Right cardiac atrium (tissue), 5 donors: ENCODE measurements around the gene EPHX1. TPM values are rescaled to one million over a fixed set of nuclear protein-coding genes. Genes with fewer than 3 reads are reported as not detected.
A peak's percentile ranks its signal among the peaks of the same experiment; 100 is the strongest.
"Not testable (repeated sequence)": the region's sequence is repeated elsewhere in the genome, so short reads cannot be mapped to it uniquely, and the experiment has no call there.

Experiments
- ATAC-seq, 2 donors: fragments of 200-7000 bp; cut with Tn5 transposase; one replicate each; pipeline versions ENCODE4 v1.8.0 to v1.9.1; 2020; ENCODE audit warnings: moderate library complexity in 2 of 2, mild to moderate bottlenecking in 1 of 2
- DNase-seq, 3 donors: peaks; one replicate each; pipeline ENCODE4 v3.0.0-alpha.2; 2020
- H3K27ac ChIP-seq: one replicate; pipeline ENCODE4 v1.5.1; 2013; ENCODE audit warnings: mild to moderate bottlenecking, low read length, control low read depth, moderate library complexity
- H3K27me3 ChIP-seq: one replicate; pipeline ENCODE4 v1.6.1; 2013; ENCODE audit not compliant: control insufficient read depth, insufficient read depth
- H3K4me1 ChIP-seq: one replicate; pipeline ENCODE4 v1.6.1; 2013; ENCODE audit warnings: low read length; ENCODE audit not compliant: control insufficient read depth, insufficient read depth
- H3K4me3 ChIP-seq: one replicate; pipeline ENCODE4 v1.5.1; 2013; ENCODE audit warnings: low read length, control low read depth
- H3K9me3 ChIP-seq: one replicate; pipeline ENCODE4 v1.6.1; 2013; ENCODE audit warnings: low read length; ENCODE audit not compliant: control insufficient read depth
- WGBS: extraction: QIAGEN DNeasy Blood & Tissue Kit; methylation state at CpG from one replicate; pipeline ENCODE4 v1.1.7; 2013; 5-methylcytosine and 5-hydroxymethylcytosine counted together
- intact Hi-C, 4 donors: fragments of 100-400 bp; cut with DNase I; formaldehyde crosslinking; loops; one replicate each; pipeline versions ENCODE4 v1.11.0 to v1.14.0; 2022 to 2023
- polyA plus RNA-seq: library from polyadenylated mRNA; stranded (reverse); fragments of 200-250 nt; gene quantifications from one replicate; pipeline ENCODE4 v1.2.3, GENCODE V29; 2013
- total RNA-seq, 4 donors: library from RNA; stranded (reverse); fragmentation: NEBNext Ultra II Directional; extraction: Animal tissue kit (Norgen Biotek cat#: 25700); gene quantifications; one replicate each; pipeline ENCODE4 v1.2.1, GENCODE V29; 2021
- donor health status: healthy with polysubstance abuse.
- donor health status: DM: no; HTN: yes; CAD: no.
- donor health status: DM: no; HTN: no; CAD: no.
- donor health status: DM: no; HTN: yes; CAD: no; lungs with severe emphysema.
- donor health status: DM: yes; HTN: yes; CAD: no.

The EPHX1 gene
- total and polyA plus RNA-seq, 5 donors: 47.3 to 65.0 (median 54.0) TPM

DNA sequence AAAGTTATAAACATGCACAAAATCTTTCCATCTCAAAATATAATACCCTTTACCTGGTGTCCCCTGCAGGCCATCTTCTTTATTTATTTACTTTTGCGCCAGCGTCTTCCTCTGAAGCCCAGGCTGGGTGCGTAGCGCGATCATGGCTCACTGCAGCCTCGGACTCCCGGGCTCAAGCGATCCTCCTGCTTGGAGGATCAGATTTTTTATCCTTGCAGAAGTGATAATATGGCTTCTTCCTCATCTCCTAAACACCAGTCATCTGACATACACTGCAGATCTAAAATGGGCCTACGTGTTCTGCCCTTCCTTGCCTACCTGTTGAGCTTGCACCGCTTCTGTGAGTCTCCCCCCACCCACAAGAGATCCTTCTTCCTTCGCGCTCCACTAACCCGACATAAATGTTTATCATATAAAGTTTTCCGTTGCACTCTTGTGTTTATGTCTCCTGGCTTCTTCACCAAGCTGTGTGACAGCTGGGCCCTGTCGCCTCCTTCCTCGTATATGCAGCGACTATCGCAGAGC lies 32.8 kb upstream of the EPHX1 start:
- no peak for DNase-seq
- peaks cover 1% of the 10 kb centered on the region for H3K4me1 ChIP-seq

DNA sequence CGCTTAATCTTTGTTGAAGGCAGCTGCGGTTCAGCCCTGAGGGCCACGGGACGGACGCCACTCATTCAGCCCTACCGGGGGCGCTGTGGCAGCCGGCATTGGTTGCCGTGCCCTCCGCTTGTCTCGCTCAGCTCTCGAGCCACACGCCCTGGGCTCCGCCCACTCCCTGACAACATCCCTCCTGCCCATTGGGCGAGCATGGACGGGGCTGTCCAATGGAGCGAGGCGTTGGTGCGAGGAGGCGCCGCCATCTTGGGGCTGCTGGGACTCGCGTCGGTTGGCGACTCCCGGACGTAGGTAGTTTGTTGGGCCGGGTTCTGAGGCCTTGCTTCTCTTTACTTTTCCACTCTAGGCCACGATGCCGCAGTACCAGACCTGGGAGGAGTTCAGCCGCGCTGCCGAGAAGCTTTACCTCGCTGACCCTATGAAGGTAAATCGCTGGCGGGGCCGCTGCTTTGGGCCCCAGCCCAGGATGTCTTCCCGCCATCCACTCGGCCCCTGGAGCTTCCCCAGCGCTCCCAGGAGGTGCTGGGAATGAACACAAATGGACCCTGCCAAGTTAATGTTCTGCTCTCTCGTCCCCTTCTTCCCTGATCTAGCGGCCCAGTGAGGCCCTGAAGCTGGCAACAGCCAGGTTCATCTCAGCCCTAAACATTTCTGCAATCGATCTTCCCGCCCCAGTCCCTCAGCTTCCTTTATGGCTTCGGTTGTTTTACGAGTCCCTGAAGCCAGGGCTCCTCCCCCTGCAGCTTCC lies 32.2 kb upstream of the EPHX1 start, which contains the start of gene SRP9:
TSS of gene SRP9 (plus strand) at position 244 of the 754 bp plus-strand sequence. CDS start at position 359, 115 bp downstream.
- DNase-seq (peak; percentile 99 to 100 (median 100)), ATAC-seq (peak; percentile 100)
- WGBS: under 1% methylated on average over 46 of the region's 46 CpGs
- Histone ChIP-seq H3K27me3 (no peaks in the 10 kb centered on the region), H3K4me3 (peak within 1 kb of the TSS; percentile 81), H3K4me1 (peaks cover 1% of the 10 kb centered on the region), H3K9me3 (no peaks in the 10 kb centered on the region), H3K27ac (peak within 1 kb of the TSS; percentile 97)
- intact Hi-C loops: loop anchor here in 3 of 4 donors (5.0 to 10.0 kb wide), 5 partner anchors 67 to 305 kb away; no protein-coding TSS in a partner anchor

More for the DNA sequence above, 32.8 kb upstream of the EPHX1 start:
- no peaks in the 10 kb centered on the region for H3K27me3 ChIP-seq
- intact Hi-C loops: loop anchor here in 3 of 4 donors (5.0 to 10.0 kb wide), 5 partner anchors 68 to 305 kb away; no protein-coding TSS in a partner anchor
- H3K27ac ChIP-seq: peak overlapping the region; percentile 84
- 21% methylated on average over 18 of the region's 18 CpGs for WGBS
- ATAC-seq: peak in 1 of 2 donors; percentile 1
- no peaks in the 10 kb centered on the region for H3K9me3 ChIP-seq
- H3K4me3 ChIP-seq: peak overlapping the region; percentile 43

DNA sequence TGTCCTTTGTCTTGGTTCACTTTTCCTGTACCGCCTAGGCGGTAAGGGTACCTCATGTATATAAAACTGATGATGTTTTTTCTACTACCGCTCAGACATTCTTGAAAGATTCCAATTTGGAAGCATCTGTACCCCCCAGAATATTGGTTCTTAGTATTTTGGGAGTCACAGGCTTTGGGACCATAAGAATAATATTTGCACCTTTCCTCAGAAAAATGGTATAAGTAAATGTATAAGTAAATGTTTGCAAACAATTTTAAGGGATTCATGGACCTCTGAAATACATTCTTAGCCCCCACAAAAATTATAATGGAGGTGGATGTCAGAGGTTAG lies 31.6 kb upstream of the EPHX1 start:
- no peak for DNase-seq
- Histone ChIP-seq H3K9me3 (no peaks in the 10 kb centered on the region), H3K27ac (peak overlapping the region; percentile 97), H3K4me3 (peak overlapping the region; percentile 81), H3K4me1 (peaks cover 1% of the 10 kb centered on the region), H3K27me3 (no peaks in the 10 kb centered on the region)
- WGBS: under 1% methylated on average over 3 of the region's 3 CpGs
- intact Hi-C loops: loop anchor here in 3 of 4 donors (5.0 to 10.0 kb wide), 5 partner anchors 66 to 306 kb away; no protein-coding TSS in a partner anchor
- no peak for ATAC-seq

DNA sequence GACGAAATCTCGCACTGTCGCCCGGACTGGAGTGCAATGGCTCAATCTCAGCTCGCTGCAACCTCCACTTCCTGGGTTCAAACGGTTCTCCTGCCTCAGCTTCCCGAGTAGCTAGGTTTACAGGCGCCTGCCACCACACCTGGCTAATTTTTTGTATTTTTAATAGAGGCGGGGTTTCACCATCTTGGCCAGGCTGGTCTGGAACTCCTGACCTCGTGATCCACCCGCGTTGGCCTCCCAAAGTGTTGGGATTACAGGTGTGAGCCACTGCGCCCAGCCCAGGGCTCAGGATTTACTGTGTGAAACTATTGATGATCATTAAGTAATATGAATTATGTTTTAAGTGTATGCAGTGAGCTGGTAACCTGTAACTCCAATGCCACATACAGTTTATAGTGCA lies 30.8 kb upstream of the EPHX1 start:
- not testable (repeated sequence) for H3K4me1 ChIP-seq, H3K27ac ChIP-seq, H3K9me3 ChIP-seq, H3K27me3 ChIP-seq, ATAC-seq, DNase-seq
- intact Hi-C loops: loop anchor here in 3 of 4 donors (5.0 to 10.0 kb wide), 5 partner anchors 66 to 307 kb away; no protein-coding TSS in a partner anchor
- 45% methylated on average over 13 of the region's 13 CpGs for WGBS
- peak overlapping the region; percentile 81 for H3K4me3 ChIP-seq

DNA sequence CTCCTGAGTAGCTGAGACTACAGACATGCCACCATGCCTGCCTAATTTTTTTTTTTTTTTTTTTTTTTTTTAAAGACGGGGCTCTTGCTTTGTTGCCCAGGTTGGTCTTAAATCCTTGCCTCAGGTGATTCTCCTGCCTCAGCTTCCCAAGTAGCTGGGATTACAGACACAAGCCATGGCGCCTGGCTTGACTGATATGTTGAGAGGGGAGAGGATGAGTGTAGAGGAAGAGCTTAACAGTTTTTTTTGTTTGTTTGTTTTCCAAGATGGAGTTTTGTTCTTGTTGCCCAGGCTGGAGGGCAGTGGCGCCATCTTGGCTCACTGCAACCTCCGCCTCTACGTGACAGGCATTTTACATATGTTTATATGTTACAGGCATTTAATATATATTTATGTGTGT lies 29.8 kb upstream of the EPHX1 start:
- ATAC-seq (no peak), DNase-seq (no peak)
- WGBS: 95% methylated on average over 5 of the region's 5 CpGs
- H3K27ac ChIP-seq: no peak overlapping the region
- intact Hi-C loops: no loop called here
- no peaks in the 10 kb centered on the region for H3K9me3 ChIP-seq
- peaks cover 1% of the 10 kb centered on the region for H3K4me1 ChIP-seq
- no peaks in the 10 kb centered on the region for H3K27me3 ChIP-seq
- H3K4me3 ChIP-seq: no peak overlapping the region

DNA sequence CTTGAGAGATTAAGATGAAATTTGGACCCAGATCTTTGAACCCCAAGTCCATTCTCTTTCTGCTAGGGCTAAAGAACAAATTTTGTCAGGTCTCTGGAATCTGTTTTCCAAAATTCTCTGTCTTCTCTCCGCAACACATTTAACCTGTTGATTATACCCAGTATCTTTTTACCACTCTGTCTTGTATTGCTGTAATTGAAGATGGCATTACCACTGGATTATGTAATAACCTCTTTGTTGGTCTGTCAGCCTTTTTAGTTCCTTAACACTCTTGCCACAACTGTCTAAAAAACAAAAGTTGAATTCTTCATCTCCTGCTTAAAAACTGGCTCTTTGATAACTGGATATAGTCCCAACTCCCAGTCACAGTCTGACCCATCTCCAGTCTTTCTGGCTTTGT lies 29.3 kb upstream of the EPHX1 start:
- peaks cover 1% of the 10 kb centered on the region for H3K4me1 ChIP-seq
- DNase-seq: no peak
- WGBS: 90% methylated on average over 1 of the region's 1 CpG
- no peaks in the 10 kb centered on the region for H3K9me3 ChIP-seq
- no peak for ATAC-seq
- no peak overlapping the region for H3K27ac ChIP-seq
- H3K27me3 ChIP-seq: no peaks in the 10 kb centered on the region
- intact Hi-C loops: no loop called here
- H3K4me3 ChIP-seq: no peak overlapping the region

DNA sequence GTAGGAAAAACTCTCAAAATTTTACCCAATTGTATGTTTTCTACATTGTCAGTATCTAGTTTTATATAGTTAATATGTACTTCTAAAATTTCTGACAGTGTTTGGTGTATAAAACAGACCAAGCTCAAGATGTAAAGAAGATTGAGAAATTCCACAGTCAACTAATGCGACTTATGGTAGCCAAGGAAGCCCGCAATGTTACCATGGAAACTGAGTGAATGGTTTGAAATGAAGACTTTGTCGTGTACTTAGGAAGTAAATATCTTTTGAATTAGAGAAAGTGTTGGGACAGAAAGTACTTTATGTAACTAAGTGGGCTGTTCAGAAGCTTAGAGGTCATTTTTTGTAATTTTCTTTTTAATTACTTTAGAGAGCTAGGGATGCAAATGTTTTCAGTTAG lies 20.8 kb upstream of the EPHX1 start:
- WGBS: 74% methylated on average over 3 of the region's 3 CpGs
- ATAC-seq, H3K4me1 ChIP-seq, intact Hi-C loops, H3K27me3 ChIP-seq, H3K27ac ChIP-seq, H3K9me3 ChIP-seq, DNase-seq, H3K4me3 ChIP-seq: not testable (repeated sequence)

DNA sequence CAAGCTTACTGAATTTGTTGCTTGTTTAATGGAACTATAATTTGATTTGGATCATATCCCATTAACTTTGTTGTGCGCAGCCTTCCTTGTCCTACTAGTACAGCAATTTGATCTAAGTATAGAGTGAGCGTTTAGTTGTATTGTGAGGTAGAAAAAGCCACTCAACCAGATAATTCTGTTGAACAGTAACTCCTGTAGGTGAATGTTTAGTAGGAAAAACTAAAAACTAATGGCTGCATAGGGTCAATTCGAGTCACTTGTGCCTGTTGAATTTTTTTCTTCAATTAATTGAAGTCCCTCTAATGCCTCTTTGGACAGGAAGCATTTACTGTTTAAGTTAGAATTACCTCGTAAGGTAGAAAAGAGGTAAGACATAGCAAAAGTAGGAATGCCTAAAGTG lies 15.0 kb upstream of the EPHX1 start:
- 97% methylated on average over 4 of the region's 4 CpGs for WGBS
- DNase-seq: no peak
- intact Hi-C loops: loop anchor here in 1 of 4 donors (10.0 kb wide), 1 partner anchor 110 kb away; no protein-coding TSS in a partner anchor
- Histone ChIP-seq H3K9me3 (no peaks in the 10 kb centered on the region), H3K4me3 (no peak overlapping the region), H3K27me3 (no peaks in the 10 kb centered on the region), H3K27ac (no peak overlapping the region), H3K4me1 (no peaks in the 10 kb centered on the region)
- ATAC-seq: no peak

DNA sequence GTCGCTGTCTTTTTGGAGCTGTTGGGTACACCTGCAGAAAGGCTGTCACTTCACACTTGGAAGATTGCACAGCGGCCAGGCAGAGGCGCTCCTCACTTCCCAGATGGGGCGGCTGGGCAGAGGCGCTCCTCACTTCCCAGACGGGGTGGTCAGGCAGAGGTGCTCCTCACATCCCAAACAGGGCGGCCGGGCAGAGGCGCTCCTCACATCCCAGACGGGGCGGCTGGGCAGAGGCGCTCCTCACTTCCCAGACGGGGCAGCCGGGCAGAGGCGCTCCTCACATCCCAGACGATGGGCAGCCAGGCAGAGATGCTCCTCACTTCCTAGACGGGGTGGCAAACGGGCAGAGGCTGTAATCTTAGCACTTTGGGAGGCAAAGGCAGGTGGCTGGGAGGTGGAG lies 13.8 kb upstream of the EPHX1 start:
- not testable (repeated sequence) for DNase-seq, H3K9me3 ChIP-seq, ATAC-seq, H3K27me3 ChIP-seq, H3K4me1 ChIP-seq, H3K4me3 ChIP-seq, H3K27ac ChIP-seq
- intact Hi-C loops: loop anchor here in 1 of 4 donors (10.0 kb wide), 1 partner anchor 109 kb away; no protein-coding TSS in a partner anchor
- 97% methylated on average over 18 of the region's 18 CpGs for WGBS

DNA sequence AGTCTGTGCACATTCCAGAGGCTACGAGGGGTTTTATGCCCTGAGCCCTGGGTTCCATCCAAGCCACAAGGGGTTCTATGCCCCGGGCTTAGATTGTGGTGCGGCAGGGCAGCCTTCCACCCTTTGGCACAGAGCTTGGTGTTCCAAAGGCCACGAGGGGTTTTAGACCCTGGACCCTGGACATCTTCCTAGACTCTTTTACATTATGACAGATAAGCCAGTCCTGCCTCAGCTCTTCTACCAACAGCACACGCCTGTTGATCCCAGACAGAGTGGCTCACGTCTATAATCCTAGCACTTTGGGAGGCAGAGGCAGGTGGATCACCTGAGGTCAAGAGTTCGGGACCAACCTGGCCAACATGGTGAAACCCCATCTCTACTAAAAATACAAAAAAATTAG lies 8.8 kb upstream of the EPHX1 start:
- H3K4me1 ChIP-seq, H3K27ac ChIP-seq, ATAC-seq, intact Hi-C loops, H3K9me3 ChIP-seq, H3K27me3 ChIP-seq, H3K4me3 ChIP-seq: not testable (repeated sequence)
- DNase-seq: peak in 1 of 3 donors; percentile 25
- WGBS: 95% methylated on average over 7 of the region's 7 CpGs

DNA sequence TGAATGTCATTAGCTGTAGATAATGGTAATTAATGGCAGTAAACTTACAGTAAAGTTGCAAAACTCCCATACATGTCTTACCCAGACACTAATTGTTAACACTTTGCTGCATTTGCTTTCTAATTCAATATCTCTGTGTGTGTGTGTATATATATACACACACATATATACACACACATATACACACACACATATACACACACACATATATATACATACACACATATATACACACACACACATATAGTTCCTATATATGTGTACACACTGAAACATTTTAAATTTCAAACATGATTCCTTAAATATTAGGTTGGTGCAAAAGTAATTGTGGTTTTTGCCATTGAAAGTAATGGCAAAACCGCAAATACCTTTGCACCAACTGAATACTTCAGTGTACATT lies 3.7 kb upstream of the EPHX1 start:
- Histone ChIP-seq H3K27ac (no peak overlapping the region), H3K4me3 (no peak overlapping the region), H3K4me1 (no peaks in the 10 kb centered on the region), H3K9me3 (no peaks in the 10 kb centered on the region), H3K27me3 (no peaks in the 10 kb centered on the region)
- ATAC-seq: no peak
- WGBS: 96% methylated on average over 1 of the region's 1 CpG
- intact Hi-C loops: no loop called here
- DNase-seq: no peak
